DMS53 (cell line): ENCODE measurements around the gene SRP68.
A peak's percentile ranks its signal among the peaks of the same experiment; 100 is the strongest.

Experiments used
- DNase-seq: peaks from one replicate; lab custom pipeline; 2025; lab: John Stamatoyannopoulos, UW

Gene SRP68

DNA sequence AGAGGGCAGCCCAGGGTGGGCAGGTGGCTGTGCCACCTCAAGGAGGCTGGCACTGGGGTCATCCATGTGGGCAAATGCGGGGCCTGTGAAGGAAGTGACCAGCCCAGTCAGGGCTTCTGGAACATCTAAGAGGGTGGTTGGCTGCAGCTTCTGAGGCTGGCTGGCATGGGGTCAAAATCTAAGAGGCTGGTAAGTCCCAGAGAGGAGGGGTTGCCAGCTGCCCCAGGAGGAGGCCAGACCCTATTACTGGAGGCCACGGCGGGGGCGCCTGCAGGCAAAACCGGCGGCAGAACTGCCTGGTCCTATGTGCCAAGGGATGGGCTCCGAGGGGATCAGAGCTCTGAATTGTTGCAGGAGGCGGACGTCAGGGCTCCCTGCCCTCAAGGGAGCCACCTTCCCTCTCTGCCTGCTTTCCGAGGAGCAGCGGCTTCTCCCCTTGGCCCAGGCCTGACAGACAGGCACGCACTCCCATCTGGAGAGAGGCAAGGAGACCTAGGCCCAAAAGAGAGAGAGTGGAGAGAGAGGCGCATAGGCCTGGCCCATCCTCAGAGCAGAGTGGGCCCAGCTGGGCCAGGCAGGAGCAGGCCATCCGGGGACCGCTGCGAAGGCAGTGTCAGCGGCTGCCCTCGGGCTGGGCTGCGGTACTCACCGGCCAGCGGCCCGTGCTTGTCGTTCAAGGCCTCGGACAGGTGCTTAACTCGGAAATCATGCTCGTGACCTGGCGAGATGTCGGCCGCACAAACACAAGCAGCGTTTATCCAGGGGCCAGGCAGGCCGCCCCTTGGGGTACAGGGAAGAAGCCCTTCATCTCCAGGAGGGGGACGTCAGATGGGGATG is 17.6 kb upstream of the SRP68 start:
- DNase-seq, result no peak

DNA sequence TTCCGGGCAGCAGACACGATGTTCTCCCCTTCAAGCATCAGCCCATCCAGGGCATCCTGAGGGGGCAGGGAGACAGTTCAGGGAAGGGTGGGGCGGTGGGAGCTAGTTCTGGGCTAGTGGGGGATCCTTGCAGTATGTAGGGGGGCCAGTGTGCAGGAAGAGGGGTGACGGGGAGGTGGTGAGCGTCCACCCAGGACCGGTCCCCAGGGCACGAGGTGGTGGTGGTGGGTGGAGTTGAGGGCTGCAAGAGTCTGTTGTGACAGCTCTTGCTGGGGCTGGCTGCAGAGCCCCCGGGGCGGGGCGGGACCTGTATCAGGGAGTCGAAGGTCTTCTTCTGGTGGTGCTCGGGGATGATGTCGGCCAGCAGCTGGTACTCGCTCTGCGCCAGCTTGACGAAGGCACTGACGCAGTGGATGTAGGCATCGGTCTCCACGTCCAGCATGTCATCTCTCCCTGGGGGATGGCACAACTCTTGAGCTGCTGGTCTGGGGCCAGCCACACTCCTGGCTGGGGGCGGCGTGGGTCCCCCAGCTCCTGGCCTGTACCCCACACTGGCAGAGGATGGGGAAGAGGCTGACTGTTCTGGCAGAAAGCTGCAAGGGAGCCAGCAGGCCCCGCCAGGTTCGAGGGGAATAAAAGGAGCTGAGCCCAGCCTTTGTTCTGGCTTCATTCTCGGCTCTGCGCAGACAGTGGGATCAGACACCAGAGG is 16.7 kb upstream of the SRP68 start:
- no peak for DNase-seq

GRCh38 chr17:76088041-76088867 is 15.9 kb upstream of the SRP68 start:
- peak; percentile 45 for DNase-seq

GRCh38 chr17:76087531-76087930 is 15.2 kb upstream of the SRP68 start:
- no peak for DNase-seq

- DNase-seq, result no peak
These were observed 14.1 kb upstream of the SRP68 start for GRCh38 chr17:76086384-76086783.

DNA sequence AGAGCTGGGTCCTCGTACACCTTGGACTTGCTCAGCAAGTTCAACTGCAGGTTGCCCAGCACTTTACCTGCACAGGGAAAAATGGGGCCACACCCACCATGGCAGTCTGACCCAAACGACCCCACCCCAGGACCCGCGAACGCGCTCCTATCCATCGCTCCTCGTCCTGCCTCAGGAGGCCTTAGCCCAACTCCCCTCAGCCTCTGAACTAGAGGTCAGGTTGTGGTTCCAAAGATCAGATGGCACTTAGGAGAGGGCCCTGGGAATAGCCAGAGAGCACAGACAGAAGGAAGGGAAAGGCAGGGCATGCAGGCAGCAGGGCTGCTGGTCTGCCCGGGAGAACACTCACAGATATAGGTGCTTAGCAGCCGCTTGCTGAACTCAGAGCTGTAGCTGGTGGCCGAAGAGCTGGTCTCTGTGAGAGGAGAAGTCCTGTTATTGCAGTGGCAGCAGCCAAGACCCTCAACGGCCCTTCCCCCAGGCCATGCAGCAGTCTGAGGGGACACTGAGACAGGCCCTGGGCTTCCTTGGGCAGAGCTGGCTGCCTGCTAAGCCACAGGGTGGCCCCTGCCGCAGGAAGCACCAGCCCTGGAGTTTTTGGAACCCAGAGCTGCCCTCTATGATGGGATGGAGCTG is 13.5 kb upstream of the SRP68 start:
- peak; percentile 30 for DNase-seq

- no peak for DNase-seq
These were observed 12.9 kb upstream of the SRP68 start for GRCh38 chr17:76085066-76085730.

DNA sequence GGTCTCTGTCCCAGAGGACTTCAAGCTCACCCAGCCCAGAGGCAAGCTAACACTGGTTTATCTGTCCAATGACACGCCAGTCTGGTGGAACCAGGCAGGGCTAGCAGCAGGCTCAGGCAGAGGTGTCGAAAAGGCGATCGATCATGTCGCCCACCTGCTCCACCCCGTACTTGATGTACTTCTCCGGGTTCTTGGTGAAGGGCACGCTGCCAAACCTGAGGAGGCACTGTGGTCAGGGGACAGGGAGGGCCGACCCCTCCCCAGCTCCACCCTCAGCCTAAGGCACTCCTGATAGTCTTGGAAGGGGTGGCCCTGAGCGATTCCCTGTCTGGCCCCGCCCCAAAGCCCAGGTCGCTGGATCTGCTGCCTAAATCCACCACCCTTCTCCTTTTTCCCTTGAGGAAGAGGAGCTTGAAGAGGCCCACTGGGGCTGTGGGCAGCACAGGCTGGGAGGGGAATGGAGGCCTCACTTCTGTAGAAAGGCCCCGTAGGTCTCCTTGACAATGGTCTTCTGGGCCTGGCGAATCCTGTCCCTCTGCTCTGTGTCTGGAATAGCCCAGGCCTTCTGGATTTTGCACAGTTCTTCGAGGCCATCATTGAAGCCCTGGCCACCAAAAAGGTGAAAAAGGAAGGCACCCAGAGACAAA is 11.3 kb upstream of the SRP68 start:
- no peak for DNase-seq

- DNase-seq, result no peak
These were observed 10.3 kb upstream of the SRP68 start for GRCh38 chr17:76082326-76083251.

DNA sequence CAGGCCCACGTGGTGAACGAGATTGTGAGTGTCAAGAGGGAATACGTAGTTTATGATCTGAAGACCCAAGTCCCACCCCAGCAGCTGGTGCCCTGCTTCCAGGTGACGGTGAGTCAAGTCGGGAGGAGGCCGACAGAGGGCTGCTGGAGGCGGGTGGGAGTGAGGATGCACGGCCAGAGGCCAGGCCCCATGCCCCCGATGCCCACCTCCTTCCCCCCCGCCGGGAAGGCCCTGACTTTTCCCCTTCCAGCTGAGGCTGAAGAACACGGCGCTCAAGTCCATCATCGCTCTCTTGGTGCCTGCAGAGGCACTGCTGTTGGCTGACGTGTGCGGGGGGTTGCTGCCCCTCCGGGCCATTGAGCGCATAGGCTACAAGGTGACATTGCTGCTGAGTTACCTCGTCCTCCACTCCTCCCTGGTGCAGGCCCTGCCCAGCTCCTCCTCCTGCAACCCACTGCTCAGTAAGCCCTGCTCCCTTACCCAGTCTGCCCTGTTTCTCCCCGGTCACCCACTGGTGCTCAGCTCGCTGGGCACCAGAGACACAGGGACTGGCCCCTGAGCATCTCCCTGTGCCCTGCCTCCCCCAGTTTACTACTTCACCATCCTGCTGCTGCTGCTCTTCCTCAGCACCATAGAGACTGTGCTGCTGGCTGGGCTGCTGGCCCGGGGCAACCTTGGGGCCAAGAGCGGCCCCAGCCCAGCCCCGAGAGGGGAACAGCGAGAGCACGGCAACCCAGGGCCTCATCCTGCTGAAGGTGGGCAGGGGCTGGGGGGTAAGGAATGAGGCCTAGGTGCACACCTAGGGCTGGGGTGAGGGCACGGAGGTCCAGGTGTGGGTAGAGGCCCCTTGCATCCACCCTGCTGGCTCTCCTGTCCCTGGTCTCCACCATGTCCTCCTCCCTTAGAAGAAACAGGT is 9.2 kb upstream of the SRP68 start:
- DNase-seq, result no peak

DNA sequence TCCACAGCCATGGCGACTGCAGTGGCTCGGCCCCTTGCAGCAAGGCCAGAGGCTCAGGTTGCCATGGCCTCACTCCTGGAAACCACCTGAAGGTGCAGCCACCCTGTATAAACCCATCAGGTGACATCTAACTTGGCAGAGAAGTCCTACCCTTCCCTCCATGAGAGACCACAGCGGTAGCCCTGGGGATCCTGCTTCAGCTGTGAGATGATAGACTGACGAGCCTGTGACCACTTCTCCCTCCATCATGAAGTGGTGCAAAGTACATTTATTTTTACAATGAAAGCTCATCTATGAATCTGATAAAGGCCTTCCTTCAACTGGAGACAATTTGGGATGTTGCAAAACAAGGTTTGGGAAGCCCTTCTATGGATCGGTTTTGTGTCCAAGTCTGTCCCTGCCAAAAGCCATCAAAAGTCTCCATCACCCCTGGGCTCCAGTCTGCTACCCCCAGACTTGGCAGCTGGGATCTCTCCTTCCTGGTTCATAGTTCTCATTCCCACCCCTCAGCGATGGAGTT is 8.5 kb upstream of the SRP68 start:
- peak; percentile 38 for DNase-seq

DNA sequence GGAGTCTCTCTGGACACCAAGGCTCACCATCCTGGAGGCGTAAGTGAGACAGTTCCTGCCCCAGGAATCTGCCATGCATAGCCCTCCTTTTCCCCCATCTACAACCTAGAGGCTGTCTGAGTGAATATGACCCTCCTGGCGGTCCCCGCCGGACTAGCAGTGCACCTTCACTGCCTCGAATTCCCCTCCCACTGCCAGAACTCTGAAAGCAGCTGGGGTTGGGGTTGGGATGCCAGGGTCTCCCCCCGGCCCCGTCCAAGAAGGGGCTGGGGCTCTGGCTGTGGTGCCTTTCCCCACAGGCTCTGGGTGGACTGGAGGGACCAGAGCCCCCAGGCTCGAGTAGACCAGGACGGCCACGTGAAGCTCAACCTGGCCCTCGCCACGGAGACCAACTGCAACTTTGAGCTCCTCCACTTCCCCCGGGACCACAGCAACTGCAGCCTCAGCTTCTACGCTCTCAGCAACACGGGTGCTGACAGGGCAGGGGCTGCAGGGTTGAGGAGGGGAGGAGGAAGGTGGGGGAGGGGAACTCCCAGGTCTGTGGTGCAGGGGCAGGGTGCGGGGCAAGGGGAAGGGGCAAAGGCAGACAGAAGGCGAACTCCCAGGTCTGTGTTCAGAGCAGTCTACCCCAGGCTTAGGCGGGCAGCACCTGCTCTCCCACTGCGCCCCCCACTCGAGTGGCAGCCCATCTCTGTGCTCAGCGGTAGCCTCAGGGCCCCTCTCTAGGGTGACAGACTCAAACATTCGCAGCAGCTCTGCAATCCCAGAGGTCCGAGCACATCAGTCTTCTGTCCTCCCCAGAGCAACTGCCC is 7.8 kb upstream of the SRP68 start:
- peak; percentile 58 for DNase-seq

DNA sequence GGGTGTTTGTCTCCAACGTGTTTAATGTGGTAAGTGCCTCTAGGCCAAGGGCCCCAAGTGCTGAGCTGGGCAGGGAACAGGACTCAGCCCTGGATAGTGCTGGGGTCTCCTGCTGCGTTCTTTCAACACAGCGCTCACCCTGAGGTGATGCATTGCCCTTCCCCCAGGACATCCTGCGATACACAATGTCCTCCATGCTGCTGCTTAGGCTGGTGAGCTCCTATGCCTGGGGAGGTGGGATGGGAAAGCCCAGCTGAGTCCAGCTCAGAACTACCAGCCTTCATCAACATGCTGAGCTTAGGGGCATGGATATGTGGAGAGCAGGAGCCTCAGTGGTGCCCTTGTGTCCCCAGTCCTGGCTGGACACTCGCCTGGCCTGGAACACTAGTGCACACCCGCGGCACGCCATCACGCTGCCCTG is 7.2 kb upstream of the SRP68 start:
- no peak for DNase-seq

DNA sequence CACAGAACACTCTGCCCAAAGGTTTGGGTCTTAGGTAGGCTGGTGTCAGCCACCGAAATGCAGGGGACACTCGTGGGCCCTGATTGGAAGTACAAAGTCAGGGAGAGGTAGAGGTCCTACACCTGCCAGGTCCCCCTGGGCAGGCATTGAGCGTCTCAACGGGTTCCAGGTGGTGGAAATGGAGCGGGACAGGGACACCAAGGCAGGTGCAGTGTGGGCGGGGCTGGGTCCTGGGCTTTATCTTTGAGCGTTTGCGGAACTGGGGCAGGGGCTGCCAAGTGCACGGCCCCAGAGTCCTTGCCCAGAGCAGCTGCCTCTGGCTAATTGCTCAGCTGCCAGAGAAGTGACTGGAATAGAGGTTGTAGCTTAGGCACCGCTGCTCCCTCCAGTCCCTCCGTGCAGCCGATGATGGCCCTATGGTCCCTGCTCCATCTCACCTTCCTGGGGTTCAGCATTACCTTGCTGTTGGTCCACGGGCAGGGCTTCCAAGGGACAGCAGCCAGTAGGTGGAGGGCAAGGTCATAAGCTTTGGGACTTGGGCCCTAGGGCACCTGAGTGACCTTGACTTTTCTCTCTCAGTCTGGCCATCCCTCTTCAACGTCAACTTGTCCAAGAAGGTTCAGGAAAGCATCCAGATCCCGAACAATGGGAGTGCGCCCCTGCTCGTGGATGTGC is 6.7 kb upstream of the SRP68 start, which contains the start of gene ZACN:
TSS of gene ZACN (plus strand) at position 323 of the 675 bp plus-strand sequence. CDS start at position 406, 83 bp downstream.
- peak; percentile 91 for DNase-seq

- DNase-seq, result peak; percentile 64
These were observed 6.1 kb upstream of the SRP68 start for GRCh38 chr17:76078370-76078769.

DNA sequence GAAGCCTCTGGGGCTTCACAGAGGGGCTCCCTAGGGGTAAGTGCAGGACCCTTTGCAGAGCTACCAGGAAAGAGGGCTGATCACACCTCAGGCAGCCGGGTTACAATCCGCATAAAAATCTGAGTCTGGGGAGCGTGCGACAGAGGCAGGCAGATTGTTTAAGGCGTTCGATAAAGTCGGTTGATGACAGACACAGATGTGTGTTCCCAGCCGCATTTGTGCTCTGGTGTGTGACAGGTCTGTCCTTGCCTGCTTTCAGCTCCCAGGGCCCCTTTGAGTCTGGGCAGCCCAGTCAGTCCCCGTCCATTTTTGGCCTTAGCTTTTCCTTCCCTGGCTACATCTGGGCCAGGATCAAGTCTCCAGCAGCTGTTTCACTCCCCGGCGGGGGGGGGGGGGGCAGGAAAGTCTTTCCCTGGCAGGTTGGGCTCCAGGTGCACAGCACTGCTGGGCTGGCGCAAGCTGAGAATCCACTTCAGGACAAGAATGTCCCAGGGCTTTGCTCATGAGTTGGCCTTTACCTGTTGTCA is 5.3 kb upstream of the SRP68 start:
- DNase-seq, result peak; percentile 85
